Adrenal gland (tissue), 5 donors: ENCODE data around the gene ANAPC1.

Experiments
- CTCF ChIP-seq, 6 experiments: fragments of 450-650 bp in 4 of 6; fragments of 200-600 bp in 2 of 6; sonication (generic) in 1 of 6; IDR thresholded peaks; 1 replicate in 5 of 6; 2 replicates in 1 of 6; pipeline versions ENCODE4 v1.5.1 to v1.8.0; 2016 to 2021; ENCODE audit warnings: antibody characterized with exemption in 6 of 6, mild to moderate bottlenecking in 2 of 6, moderate library complexity in 1 of 6
- POLR2A ChIP-seq, 2 donors: fragments of 450-650 bp; IDR thresholded peaks; one replicate each; pipeline ENCODE4 v1.6.1; 2017; ENCODE audit warnings: antibody characterized with exemption in 2 of 2, mild to moderate bottlenecking in 2 of 2, moderate library complexity in 1 of 2
- donor health status: DM: no; HTN: no; CAD: no.

DNA sequence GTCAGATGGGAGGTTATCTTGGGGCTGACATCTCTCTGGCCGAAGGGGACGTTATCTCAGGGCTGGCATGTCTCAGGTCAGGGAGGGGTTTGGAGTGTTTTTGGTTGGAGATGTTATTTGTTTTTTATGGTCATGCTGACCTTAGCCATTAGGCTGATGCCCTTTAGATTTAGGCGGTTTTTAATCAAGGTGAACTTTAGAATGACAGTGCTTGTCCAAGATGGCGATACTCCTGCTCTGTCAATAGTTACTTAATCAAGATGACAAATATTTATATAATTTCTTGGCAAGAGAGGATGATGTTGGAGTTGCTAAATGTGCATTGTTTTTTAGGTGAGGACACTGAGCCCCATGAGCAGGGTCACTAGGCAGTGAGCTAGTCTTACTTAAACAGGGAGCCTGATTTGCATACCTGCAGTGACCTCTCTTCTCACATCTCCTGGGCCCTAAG lies 48.9 kb upstream of the ANAPC1 start:
- no peak for TF ChIP-seq POLR2A (IDR thresholded peaks at IDR 0.05)
- no peak for TF ChIP-seq CTCF (IDR thresholded peaks at IDR 0.05)
